ENCODE data around the gene KCNN1. TPM values are rescaled to one million over a fixed set of nuclear protein-coding genes. Genes with fewer than 3 reads are reported as not detected.
"Not testable (repeated sequence)": the region's sequence is repeated elsewhere in the genome, so short reads cannot be mapped to it uniquely, and the experiment has no call there.

Gene KCNN1
- total and polyA plus RNA-seq, 2 donors: 0.24 to 0.79 TPM

DNA sequence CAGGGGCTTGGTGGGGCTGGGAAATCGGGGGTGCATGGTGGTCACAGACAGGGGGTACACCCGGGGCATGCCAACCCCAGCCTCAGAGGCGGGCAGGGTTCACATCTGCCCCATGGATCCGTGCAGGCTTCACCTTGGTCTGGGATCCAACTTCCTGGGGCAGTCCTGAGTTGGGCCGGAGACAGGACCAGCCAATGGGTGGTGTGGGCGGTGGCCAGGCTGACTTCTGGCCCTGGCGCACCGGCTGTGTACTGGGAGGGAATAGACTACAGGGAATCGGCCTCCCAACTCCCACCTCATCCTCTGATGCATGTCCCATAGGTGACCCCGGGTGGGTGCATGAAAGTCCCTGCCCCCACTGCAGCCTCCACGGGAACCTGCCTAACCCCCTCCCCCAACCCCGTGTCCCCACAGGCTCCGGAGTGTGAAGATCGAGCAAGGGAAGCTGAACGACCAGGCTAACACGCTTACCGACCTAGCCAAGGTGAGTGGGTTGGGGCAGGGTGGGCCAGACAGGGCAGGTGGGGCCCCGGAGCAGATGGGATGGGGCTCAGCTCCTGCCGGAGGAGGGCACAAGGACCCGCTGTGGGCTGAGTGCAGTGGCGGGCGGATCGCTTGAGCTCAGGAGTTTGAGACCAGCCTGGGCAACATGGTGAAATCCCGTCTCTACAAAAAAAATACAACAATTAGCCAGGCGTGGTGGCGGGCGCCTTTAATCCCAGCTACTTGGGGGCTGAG is 26.3 kb downstream of the KCNN1 start:
- no peaks in the 10 kb centered on the region for H3K4me1 ChIP-seq (ENCODE audit: insufficient read depth)
- H3K27ac ChIP-seq (ENCODE audit: low read depth): no peak overlapping the region
- H3K4me3 ChIP-seq (ENCODE audit: low read depth, low read length): no peak overlapping the region
- 81% methylated on average over 27 of the region's 27 CpGs for WGBS
- no peak for DNase-seq (ENCODE audit: extremely low spot score)
- no peaks in the 10 kb centered on the region for H3K36me3 ChIP-seq (ENCODE audit: insufficient read depth)

DNA sequence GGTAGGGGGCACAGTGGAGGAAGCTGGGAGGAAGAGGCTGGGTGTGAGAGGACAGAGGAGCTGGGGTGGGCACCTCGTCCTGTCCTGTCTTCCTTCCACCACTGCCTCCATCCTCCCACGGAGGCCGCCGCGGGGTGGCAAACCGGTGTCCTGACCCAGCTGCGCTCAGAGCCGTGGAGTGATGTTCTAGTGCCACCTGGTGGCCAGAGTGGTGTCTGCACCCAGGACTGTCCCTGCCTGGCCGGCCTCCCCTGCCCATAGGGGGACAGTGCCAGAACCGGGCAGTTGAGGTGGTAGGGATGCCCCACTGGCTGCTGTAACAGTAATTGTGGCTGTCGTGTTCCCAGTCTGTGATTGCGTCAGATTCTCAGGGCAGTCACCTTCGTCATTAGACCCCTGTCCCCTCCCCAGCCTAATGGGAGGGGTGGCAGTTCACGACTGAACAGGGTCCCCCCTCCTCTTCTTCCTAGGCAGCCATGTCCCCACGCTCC is 30.0 kb downstream of the KCNN1 start:
- Histone ChIP-seq H3K4me1 (ENCODE audit: insufficient read depth) (no peaks in the 10 kb centered on the region), H3K27ac (ENCODE audit: low read depth) (no peak overlapping the region), H3K4me3 (ENCODE audit: low read depth, low read length) (no peak overlapping the region), H3K36me3 (ENCODE audit: insufficient read depth) (no peaks in the 10 kb centered on the region)
- no peak for DNase-seq (ENCODE audit: extremely low spot score)
- 8% methylated on average over 15 of the region's 15 CpGs for WGBS

DNA sequence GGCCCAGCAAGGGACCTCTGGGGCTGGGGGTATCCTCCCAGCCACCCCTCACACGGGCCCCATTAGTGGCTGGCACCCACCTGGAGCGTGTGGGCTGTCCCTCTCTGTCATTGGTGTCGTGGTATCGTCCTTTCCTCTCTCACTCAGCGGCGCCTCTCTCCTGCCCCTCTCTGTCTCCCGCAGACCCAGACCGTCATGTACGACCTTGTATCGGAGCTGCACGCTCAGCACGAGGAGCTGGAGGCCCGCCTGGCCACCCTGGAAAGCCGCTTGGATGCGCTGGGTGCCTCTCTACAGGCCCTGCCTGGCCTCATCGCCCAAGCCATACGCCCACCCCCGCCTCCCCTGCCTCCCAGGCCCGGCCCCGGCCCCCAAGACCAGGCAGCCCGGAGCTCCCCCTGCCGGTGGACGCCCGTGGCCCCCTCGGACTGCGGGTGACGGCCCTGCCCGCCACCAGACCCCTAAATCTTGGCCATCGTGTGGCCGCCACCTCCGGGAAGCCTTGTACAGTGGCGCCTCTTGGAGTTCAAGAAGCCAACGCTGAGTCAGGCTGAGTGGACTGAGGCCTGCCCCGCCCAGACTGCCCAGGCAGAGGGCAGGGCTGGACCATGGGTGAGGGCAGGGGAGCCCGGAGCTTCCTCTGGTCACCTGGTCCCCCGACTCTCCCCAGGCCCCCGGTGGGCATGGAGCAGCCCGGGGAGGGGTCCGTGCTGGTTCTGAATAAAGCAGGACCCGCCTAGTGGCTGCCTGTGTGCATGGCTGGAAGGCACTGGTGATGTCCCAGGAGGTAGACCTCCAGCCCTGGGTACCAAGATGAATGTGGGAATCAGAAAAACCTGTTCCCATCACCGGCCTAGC is 31.3 kb downstream of the KCNN1 start:
- Histone ChIP-seq H3K36me3 (ENCODE audit: insufficient read depth) (no peaks in the 10 kb centered on the region), H3K4me3 (ENCODE audit: low read depth, low read length) (no peak overlapping the region), H3K27ac (ENCODE audit: low read depth) (no peak overlapping the region), H3K4me1 (ENCODE audit: insufficient read depth) (no peaks in the 10 kb centered on the region)
- WGBS: 60% methylated on average over 41 of the region's 41 CpGs
- no peak for DNase-seq (ENCODE audit: extremely low spot score)

DNA sequence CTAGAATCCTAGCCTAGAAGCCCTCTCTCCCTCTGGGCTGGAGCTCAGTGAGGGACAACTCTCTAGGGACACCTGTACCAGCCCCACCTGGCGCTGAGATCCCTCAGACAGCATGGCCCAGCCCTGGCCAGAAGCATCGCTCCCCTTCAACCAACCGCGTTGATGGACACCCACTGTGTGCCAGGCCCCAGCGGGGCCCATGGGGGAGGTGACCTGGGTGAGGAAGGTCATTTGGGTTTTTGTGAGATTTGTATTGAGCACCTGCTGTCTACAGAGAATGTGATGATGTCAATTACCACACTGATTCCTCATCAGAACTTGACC is 31.9 kb downstream of the KCNN1 start:
- H3K27ac ChIP-seq (ENCODE audit: low read depth): no peak overlapping the region
- H3K36me3 ChIP-seq (ENCODE audit: insufficient read depth): no peaks in the 10 kb centered on the region
- WGBS: 91% methylated on average over 5 of the region's 5 CpGs

GRCh38 chr19:17999684-18000479 is 33.0 kb downstream of the KCNN1 start:
- DNase-seq (ENCODE audit: extremely low spot score): no peak
- Histone ChIP-seq H3K27ac (ENCODE audit: low read depth) (peak overlapping the region; percentile 49), H3K4me1 (ENCODE audit: insufficient read depth) (no peaks in the 10 kb centered on the region), H3K36me3 (ENCODE audit: insufficient read depth) (no peaks in the 10 kb centered on the region), H3K4me3 (ENCODE audit: low read depth, low read length) (no peak overlapping the region)
- 83% methylated on average over 21 of the region's 21 CpGs for WGBS

More for the DNA sequence above, 31.9 kb downstream of the KCNN1 start:
- no peak for DNase-seq (ENCODE audit: extremely low spot score)
- Histone ChIP-seq H3K4me3 (ENCODE audit: low read depth, low read length) (no peak overlapping the region), H3K4me1 (ENCODE audit: insufficient read depth) (no peaks in the 10 kb centered on the region)

DNA sequence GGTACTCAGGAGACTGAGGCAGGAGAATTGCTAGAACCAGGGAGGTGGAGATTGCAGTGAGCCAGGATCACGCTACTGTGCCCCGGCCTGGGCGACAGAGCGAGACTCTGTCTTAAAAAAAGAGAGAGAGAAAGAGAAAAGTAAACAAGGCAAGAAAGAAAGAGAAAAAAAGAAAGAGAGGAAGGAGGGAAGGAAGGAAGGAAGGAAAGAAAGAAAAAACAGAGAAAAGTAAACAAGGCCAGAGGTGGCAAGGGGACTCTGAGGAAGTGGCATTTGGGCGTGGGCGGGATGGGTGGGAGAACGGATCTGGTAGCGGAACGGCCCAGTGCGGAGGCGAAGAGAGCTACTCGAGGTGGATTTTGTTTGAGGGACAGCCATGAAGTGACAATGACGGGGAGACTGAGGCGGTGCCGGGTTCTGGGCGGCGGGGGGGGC is 33.6 kb downstream of the KCNN1 start:
- DNase-seq (ENCODE audit: extremely low spot score): no peak
- Histone ChIP-seq H3K36me3 (ENCODE audit: insufficient read depth) (no peaks in the 10 kb centered on the region), H3K4me3 (ENCODE audit: low read depth, low read length) (peak overlapping the region; percentile 89), H3K27ac (ENCODE audit: low read depth) (peak overlapping the region; percentile 49), H3K4me1 (ENCODE audit: insufficient read depth) (no peaks in the 10 kb centered on the region)
- WGBS: 19% methylated on average over 17 of the region's 17 CpGs

GRCh38 chr19:18000915-18001776 is 34.2 kb downstream of the KCNN1 start:
- Histone ChIP-seq H3K27ac (ENCODE audit: low read depth) (peak overlapping the region; percentile 90), H3K4me3 (ENCODE audit: low read depth, low read length) (peak overlapping the region; percentile 89), H3K4me1 (ENCODE audit: insufficient read depth) (no peaks in the 10 kb centered on the region), H3K36me3 (ENCODE audit: insufficient read depth) (no peaks in the 10 kb centered on the region)
- peak; percentile 62 for DNase-seq (ENCODE audit: extremely low spot score)
- WGBS: under 1% methylated on average over 105 of the region's 105 CpGs

DNA sequence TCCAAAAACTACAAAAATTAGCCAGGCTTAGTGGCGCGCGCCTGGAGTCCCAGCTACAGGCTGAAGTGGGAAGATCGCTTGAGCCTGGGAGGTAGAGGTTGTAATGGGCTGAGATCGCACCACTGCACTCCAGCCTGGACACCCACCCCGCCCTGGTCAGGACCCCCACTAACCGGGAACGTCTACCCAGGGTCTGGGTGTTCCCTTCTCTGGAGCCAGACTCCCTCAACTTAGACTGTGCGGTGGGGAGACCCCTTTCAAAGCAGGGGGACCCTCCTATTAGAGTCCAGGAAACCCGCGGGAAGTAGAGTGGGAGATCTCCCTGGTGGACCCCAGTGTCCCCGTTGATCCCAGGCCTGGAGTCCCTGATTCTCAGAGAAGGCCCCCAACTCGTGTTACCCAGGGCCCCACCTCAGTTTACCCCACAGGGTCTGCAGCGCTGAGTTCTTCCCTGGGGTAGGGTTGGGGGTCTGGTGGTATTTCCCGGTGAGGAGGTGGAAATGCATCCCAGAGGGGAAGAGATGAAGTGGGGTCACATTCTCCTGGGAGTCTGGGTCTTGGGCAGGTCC is 35.0 kb downstream of the KCNN1 start:
- 41% methylated on average over 15 of the region's 15 CpGs for WGBS
- H3K4me1 ChIP-seq (ENCODE audit: insufficient read depth): no peaks in the 10 kb centered on the region
- H3K27ac ChIP-seq (ENCODE audit: low read depth): peak overlapping the region; percentile 90
- no peak for DNase-seq (ENCODE audit: extremely low spot score)
- H3K36me3 ChIP-seq (ENCODE audit: insufficient read depth): no peaks in the 10 kb centered on the region
- peak overlapping the region; percentile 89 for H3K4me3 ChIP-seq (ENCODE audit: low read depth, low read length)

DNA sequence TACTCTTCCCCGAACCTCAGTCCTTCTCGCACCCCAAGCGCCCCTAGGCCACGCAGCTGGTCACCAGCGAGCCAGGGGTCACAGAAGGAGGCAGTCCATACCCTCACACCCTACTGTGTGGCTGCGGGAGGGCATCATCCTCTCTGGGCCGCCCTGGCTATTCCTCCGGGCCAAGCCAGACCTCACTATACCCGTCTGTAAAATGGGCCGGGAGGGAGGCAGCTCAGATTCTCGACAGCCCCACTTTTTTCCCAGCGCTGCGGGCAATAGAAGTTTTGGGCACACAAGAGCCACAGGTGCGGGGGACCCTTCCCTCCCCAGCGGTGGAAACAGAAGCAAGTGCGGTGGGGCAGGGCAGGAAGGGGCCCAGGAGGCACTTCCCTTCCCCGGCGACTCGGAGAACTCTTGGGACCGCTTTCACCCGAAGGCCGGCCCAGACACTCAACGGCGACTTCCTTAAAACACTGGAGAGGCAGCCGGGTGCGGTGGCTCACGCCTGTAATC is 35.5 kb downstream of the KCNN1 start:
- Histone ChIP-seq H3K36me3 (ENCODE audit: insufficient read depth) (no peaks in the 10 kb centered on the region), H3K4me1 (ENCODE audit: insufficient read depth) (no peaks in the 10 kb centered on the region), H3K27ac (ENCODE audit: low read depth) (peak overlapping the region; percentile 53), H3K4me3 (ENCODE audit: low read depth, low read length) (peak overlapping the region; percentile 89)
- DNase-seq (ENCODE audit: extremely low spot score): no peak
- WGBS: 84% methylated on average over 27 of the region's 27 CpGs

- H3K4me3 ChIP-seq (ENCODE audit: low read depth, low read length); H3K4me1 ChIP-seq (ENCODE audit: insufficient read depth); H3K27ac ChIP-seq (ENCODE audit: low read depth); H3K36me3 ChIP-seq (ENCODE audit: insufficient read depth); DNase-seq (ENCODE audit: extremely low spot score): not testable (repeated sequence)
- 95% methylated on average over 35 of the region's 35 CpGs for WGBS
Measured at GRCh38 chr19:18005750-18006149, 38.8 kb downstream of the KCNN1 start.

GRCh38 chr19:18007044-18007916 is 40.4 kb downstream of the KCNN1 start:
- DNase-seq (ENCODE audit: extremely low spot score): no peak
- Histone ChIP-seq H3K27ac (ENCODE audit: low read depth) (peak overlapping the region; percentile 48), H3K36me3 (ENCODE audit: insufficient read depth) (peaks cover 3% of the 10 kb centered on the region), H3K4me1 (ENCODE audit: insufficient read depth) (no peaks in the 10 kb centered on the region), H3K4me3 (ENCODE audit: low read depth, low read length) (peak overlapping the region; percentile 31)
- 1% methylated on average over 46 of the region's 46 CpGs for WGBS

All from urinary bladder (tissue), 4 donors.